GM12878 (cell line): ENCODE data around the gene BTBD9. TPM values are rescaled to one million over a fixed set of nuclear protein-coding genes. Genes with fewer than 3 reads are reported as not detected.

Experiments
- ATAC-seq: fragments of 200-7000 bp; cut with Tn5 transposase; 3 replicates; pipeline ENCODE4 v1.9.1; 2020; ENCODE audit warnings: mild to moderate bottlenecking, moderate library complexity
- BruUV-seq: library from RNA; stranded (reverse); fragments of 400-500 nt; replicated peaks from 2 replicates; lab custom pipeline; 2021; lab: Mats Ljungman, UMichigan
- CTCF ChIA-PET: fragments of 300-600 bp; sonication (Branson Sonifier 250); formaldehyde crosslinking; extraction: SDS; loops from one replicate; lab custom pipeline; 2021; ENCODE audit warnings: inconsistent platforms; lab: Yijun Ruan, JAX
- POLR2A ChIA-PET: fragments of 350-600 bp; formaldehyde crosslinking; extraction: SDS; loops from one replicate; lab custom pipeline; 2021; ENCODE audit warnings: inconsistent platforms; lab: Charles Lee
- RAD21 ChIA-PET: fragments of 300-600 bp; sonication (Branson Sonifier 250); formaldehyde crosslinking; loops from one replicate; lab custom pipeline; 2023; ENCODE audit warnings: antibody characterized with exemption; ENCODE audit not compliant: unreplicated experiment; lab: Charles Lee
- SMC1A ChIA-PET: fragments of 300-600 bp; sonication (Branson Sonifier 250); formaldehyde crosslinking; loops from one replicate; lab custom pipeline; 2023; ENCODE audit not compliant: unreplicated experiment, uncharacterized antibody; lab: Charles Lee
- DNase-seq: peaks from one replicate; pipeline ENCODE4 v3.0.0-alpha.2; 2011; ENCODE audit warnings: low read depth, low spot score
- FAIRE-seq: peaks from 3 replicates; lab custom pipeline; 2011; peaks lifted over from hg19 to GRCh38; lab: Jason Lieb, UNC
- H2AFZ ChIP-seq: 2 replicates; pipeline ENCODE4 v1.6.0; 2011; ENCODE audit warnings: low read depth, low read length, control low read depth; ENCODE audit not compliant: control insufficient read depth
- H3K27ac ChIP-seq: 2 replicates; pipeline ENCODE4 v1.5.1; 2011; ENCODE audit warnings: control low read depth; ENCODE audit not compliant: control insufficient read depth, insufficient read depth
- H3K27me3 ChIP-seq, 2 experiments: replicated peaks in 1 of 2; 2 replicates each; pipeline versions ENCODE4 v1.6.0 to v1.6.1; 2011; ENCODE audit warnings: low read length in 1 of 2; ENCODE audit not compliant: control insufficient read depth in 2 of 2, insufficient read depth in 2 of 2
- H3K36me3 ChIP-seq, 2 experiments: 2 replicates each; pipeline ENCODE4 v1.5.1; 2011; ENCODE audit warnings: low read length in 1 of 2; ENCODE audit not compliant: control insufficient read depth in 2 of 2, insufficient read depth in 2 of 2
- H3K4me1 ChIP-seq: 2 replicates; pipeline ENCODE4 v1.6.1; 2011; ENCODE audit warnings: mild to moderate bottlenecking, low read length, moderate library complexity, mixed read lengths; ENCODE audit not compliant: control insufficient read depth, insufficient read depth
- H3K4me2 ChIP-seq: 2 replicates; pipeline ENCODE4 v1.6.0; 2011; ENCODE audit warnings: control low read depth; ENCODE audit not compliant: control insufficient read depth, insufficient read depth
- H3K4me3 ChIP-seq: fragments of 200-600 bp; sonication (generic); 2 replicates; pipeline ENCODE4 v1.5.1; 2016
- H3K79me2 ChIP-seq: 2 replicates; pipeline ENCODE4 v1.6.0; 2011; ENCODE audit warnings: low read length; ENCODE audit not compliant: control insufficient read depth, insufficient read depth
- H3K9ac ChIP-seq: 2 replicates; pipeline ENCODE4 v1.8.0; 2011; ENCODE audit warnings: low read length, control low read depth, mixed read lengths; ENCODE audit not compliant: control insufficient read depth, insufficient read depth
- H3K9me3 ChIP-seq: replicated peaks from 3 replicates; pipeline ENCODE4 v1.5.1; 2011; ENCODE audit warnings: mild to moderate bottlenecking, low read length; ENCODE audit not compliant: control insufficient read depth, insufficient read depth
- H4K20me1 ChIP-seq: 2 replicates; pipeline ENCODE4 v1.6.0; 2011; ENCODE audit not compliant: control insufficient read depth, insufficient read depth
- BRCA1 ChIP-seq: IDR thresholded peaks from 2 replicates; pipeline ENCODE4 v1.6.1; 2011; ENCODE audit warnings: low read depth, low read length, improper control_type of control experiment
- ESRRA ChIP-seq: IDR thresholded peaks from 2 replicates; pipeline ENCODE4 v1.6.1; 2012; ENCODE audit warnings: mild to moderate bottlenecking, low read length, improper control_type of control experiment
- HDAC6 ChIP-seq: fragments of 200-600 bp; sonication (generic); IDR thresholded peaks from one replicate; pipeline ENCODE4 v1.8.0; 2017; ENCODE audit warnings: antibody characterized with exemption; ENCODE audit not compliant: unreplicated experiment
- IRF4 ChIP-seq: IDR thresholded peaks from 2 replicates; pipeline ENCODE4 v1.6.1; 2011; ENCODE audit warnings: low read depth, low read length
- LARP7 ChIP-seq: fragments of 450-650 bp; IDR thresholded peaks from 2 replicates; pipeline ENCODE4 v1.6.1; 2017; ENCODE audit warnings: mild to moderate bottlenecking
- MEF2A ChIP-seq: IDR thresholded peaks from 2 replicates; pipeline ENCODE4 v1.6.1; 2011; ENCODE audit warnings: low read depth, mild to moderate bottlenecking, low read length, moderate library complexity; ENCODE audit not compliant: insufficient read depth
- MXI1 ChIP-seq: fragments of 150-350 bp; IDR thresholded peaks from 2 replicates; pipeline ENCODE4 v1.6.1; 2011; ENCODE audit warnings: low read depth, mild to moderate bottlenecking, inconsistent platforms, low read length, improper control_type of control experiment
- NFXL1 ChIP-seq: fragments of 450-650 bp; IDR thresholded peaks from 2 replicates; pipeline ENCODE4 v1.6.1; 2017; ENCODE audit warnings: antibody characterized with exemption, mild to moderate bottlenecking, borderline replicate concordance
- PML ChIP-seq: IDR thresholded peaks from 2 replicates; pipeline ENCODE4 v1.6.1; 2012; ENCODE audit warnings: low read length, inconsistent platforms
- RB1 ChIP-seq: fragments of 450-650 bp; formaldehyde crosslinking; IDR thresholded peaks from 2 replicates; pipeline ENCODE4 v1.6.1; 2017; ENCODE audit warnings: mild to moderate bottlenecking, borderline replicate concordance
- SMC3 ChIP-seq: IDR thresholded peaks from 2 replicates; pipeline ENCODE4 v1.6.1; 2011; ENCODE audit warnings: low read length, improper control_type of control experiment, borderline replicate concordance
- STAT1 ChIP-seq: fragments of 450-650 bp; conservative IDR thresholded peaks from 2 replicates; pipeline ENCODE4 v1.6.1; 2014; ENCODE audit warnings: antibody characterized with exemption, mild to moderate bottlenecking
- TARDBP ChIP-seq: IDR thresholded peaks from 2 replicates; pipeline ENCODE4 v1.6.1; 2016; ENCODE audit warnings: borderline replicate concordance
- ZBED1 ChIP-seq: IDR thresholded peaks from 2 replicates; pipeline ENCODE4 v1.6.1; 2016; ENCODE audit warnings: borderline replicate concordance
- WGBS: methylation state at CpG from one replicate; pipeline ENCODE4 v1.1.6; 2016; ENCODE audit warnings: low lambda C conversion rate; ENCODE audit not compliant: insufficient replicate concordance, insufficient coverage; ENCODE audit errors: missing lambda C conversion rate; 5-methylcytosine and 5-hydroxymethylcytosine counted together
- in situ Hi-C: fragments of 300-500 bp; cut with MboI; formaldehyde crosslinking; loops from 9 replicates; pipeline ENCODE4 v1.14.3; 2018; ENCODE audit warnings: mixed read lengths
- intact Hi-C: fragments of 100-400 bp; cut with micrococcal nuclease; formaldehyde crosslinking; loops from one replicate; pipeline ENCODE4 v1.14.2; 2022; ENCODE audit not compliant: unreplicated experiment
- polyA plus RNA-seq, 11 experiments: library from polyadenylated mRNA; depleted of rRNA in 4 of 11; unstranded in 6 of 11; stranded (reverse) in 5 of 11; fragments of >200 nt; fragmentation: Nextera tagmentation in 4 of 11; fragmentation: Illumina TruSeq in 1 of 11; extraction: Ambion mirVana in 4 of 11; extraction: Trizol in 1 of 11; gene quantifications; 1 replicate in 1 of 11; 2 replicates in 10 of 11; pipeline versions ENCODE4 v1.2.1 to v1.2.3, GENCODE V29; 2011 to 2016; ENCODE audit warnings: inconsistent platforms in 2 of 11, missing spikeins in 2 of 11, low read depth in 1 of 11
- total RNA-seq, 4 experiments: library from RNA; depleted of rRNA in 3 of 4; stranded (reverse); fragments of >200 nt in 3 of 4; fragmentation: Illumina TruSeq in 1 of 4; extraction: Trizol in 1 of 4; gene quantifications; 2 replicates each; pipeline versions ENCODE4 v1.2.1 to v1.2.3, GENCODE V29; 2013 to 2021
- TF ChIP-seq, protein P1 (sequence below): fragments of 150-350 bp; IDR thresholded peaks from 2 replicates; pipeline ENCODE4 v1.6.1; 2014; ENCODE audit warnings: mild to moderate bottlenecking, low read depth, low read length
- TF ChIP-seq, protein P2 (sequence below): fragments of 450-650 bp; formaldehyde crosslinking; IDR thresholded peaks from 2 replicates; pipeline ENCODE4 v1.4.0; 2020; ENCODE audit warnings: mild to moderate bottlenecking, moderate library complexity

BTBD9 gene
- total and polyA plus RNA-seq, 10 of the 15 experiments (the other 5 are each of a cell fraction or from before 2014, with no cell fraction given): 0.22 to 8.6 (median 4.6) TPM

DNA sequence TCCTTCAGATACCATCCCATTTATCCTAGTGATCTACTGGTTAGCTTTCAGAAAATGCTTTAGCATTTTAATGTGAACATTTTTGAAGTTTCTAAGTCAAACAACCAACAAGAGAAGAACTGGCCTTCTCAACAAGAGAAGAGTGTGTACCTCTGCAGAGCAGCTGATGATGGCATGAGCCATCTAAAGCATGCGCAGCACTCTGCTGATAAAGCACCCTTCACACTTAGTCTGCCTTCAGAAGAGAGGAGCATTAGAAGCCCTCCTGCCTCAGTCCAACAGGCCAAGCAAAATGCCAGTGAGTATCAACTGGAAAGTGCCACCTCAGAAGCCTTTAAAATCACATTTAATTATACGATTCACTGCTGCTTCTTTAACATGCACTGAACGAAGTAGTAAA is 169.2 kb downstream of the BTBD9 start:
- no peaks in the 10 kb centered on the region for H4K20me1 ChIP-seq
- POLR2A ChIA-PET: interaction anchor here (0.6 kb wide), 1 partner anchor 153 kb away, joined by 3 read pairs; no protein-coding TSS in a partner anchor
- CTCF ChIA-PET: no interaction called here
- H3K9ac ChIP-seq: no peak overlapping the region
- no TSS peak for BruUV-seq
- ATAC-seq: no peak
- FAIRE-seq: no peak
- no peaks in the 10 kb centered on the region for H3K9me3 ChIP-seq
- no peaks in the 10 kb centered on the region for H3K27me3 ChIP-seq
- H2AFZ ChIP-seq: no peak overlapping the region
- H3K79me2 ChIP-seq: no peaks in the 10 kb centered on the region
- RAD21 ChIA-PET: no interaction called here
- no peaks in the 10 kb centered on the region for H3K36me3 ChIP-seq
- H3K4me2 ChIP-seq: no peak overlapping the region
- H3K4me3 ChIP-seq: no peak overlapping the region
- in situ Hi-C loops (no loop called here), intact Hi-C loops (no loop called here)
- no peak for TF ChIP-seq NFXL1
- no peak for TF ChIP-seq PML
- TF ChIP-seq LARP7: no peak
- TF ChIP-seq TARDBP: no peak
- TF ChIP-seq ESRRA: no peak
- no peak for TF ChIP-seq RB1
- TF ChIP-seq BRCA1: no peak
- no peak for TF ChIP-seq MEF2A
- TF ChIP-seq SMC3: no peak
- SMC1A ChIA-PET: no interaction called here
- DNase-seq: no peak
- H3K27ac ChIP-seq: no peak overlapping the region
- H3K4me1 ChIP-seq: no peaks in the 10 kb centered on the region
- WGBS: 92% methylated on average over 3 of the region's 3 CpGs

DNA sequence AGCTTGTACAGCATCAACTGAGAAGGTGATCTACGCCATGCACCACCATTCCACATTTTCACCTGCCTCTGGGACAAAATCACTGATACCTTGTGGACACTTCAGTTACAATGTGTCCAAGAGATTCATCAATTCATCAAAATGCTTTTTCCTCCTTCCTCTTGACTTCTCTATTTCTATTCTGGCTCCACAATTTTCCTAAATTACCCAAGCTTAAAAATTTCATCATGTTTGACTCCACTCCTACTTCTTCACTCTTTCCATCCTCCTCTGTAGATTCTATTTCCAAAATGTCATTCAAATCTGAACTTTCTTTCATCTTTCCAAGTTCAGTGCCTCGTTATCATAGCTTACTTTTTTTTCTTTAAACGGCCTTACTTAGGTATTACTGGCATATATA is 172.2 kb downstream of the BTBD9 start:
- H3K4me3 ChIP-seq: no peak overlapping the region
- H3K4me2 ChIP-seq: no peak overlapping the region
- no peak overlapping the region for H3K9ac ChIP-seq
- ChIA-PET SMC1A (interaction anchor here (0.6 kb wide), 1 partner anchor 13 kb away, joined by 3 read pairs; no protein-coding TSS in a partner anchor), POLR2A (no interaction called here), RAD21 (interaction anchor here (0.9 kb wide), 1 partner anchor 15 kb away, joined by 3 read pairs; no protein-coding TSS in a partner anchor), CTCF (interaction anchor here (0.7 to 2.0 kb wide), 4 partner anchors 10 to 247 kb away, joined by 3 to 10 read pairs (median 4); no protein-coding TSS in a partner anchor)
- no peaks in the 10 kb centered on the region for H3K27me3 ChIP-seq
- no peak for ATAC-seq
- H3K79me2 ChIP-seq: no peaks in the 10 kb centered on the region
- H4K20me1 ChIP-seq: no peaks in the 10 kb centered on the region
- in situ Hi-C loops (no loop called here), intact Hi-C loops (no loop called here)
- no peak for FAIRE-seq
- H2AFZ ChIP-seq: no peak overlapping the region
- no peaks in the 10 kb centered on the region for H3K4me1 ChIP-seq
- DNase-seq: no peak
- no peaks in the 10 kb centered on the region for H3K36me3 ChIP-seq
- BruUV-seq: no TSS peak
- H3K27ac ChIP-seq: no peak overlapping the region
- 86% methylated on average over 3 of the region's 3 CpGs for WGBS
- H3K9me3 ChIP-seq: no peaks in the 10 kb centered on the region; the same call in 2 of the 3 replicates
- TF ChIP-seq, protein P1, sequence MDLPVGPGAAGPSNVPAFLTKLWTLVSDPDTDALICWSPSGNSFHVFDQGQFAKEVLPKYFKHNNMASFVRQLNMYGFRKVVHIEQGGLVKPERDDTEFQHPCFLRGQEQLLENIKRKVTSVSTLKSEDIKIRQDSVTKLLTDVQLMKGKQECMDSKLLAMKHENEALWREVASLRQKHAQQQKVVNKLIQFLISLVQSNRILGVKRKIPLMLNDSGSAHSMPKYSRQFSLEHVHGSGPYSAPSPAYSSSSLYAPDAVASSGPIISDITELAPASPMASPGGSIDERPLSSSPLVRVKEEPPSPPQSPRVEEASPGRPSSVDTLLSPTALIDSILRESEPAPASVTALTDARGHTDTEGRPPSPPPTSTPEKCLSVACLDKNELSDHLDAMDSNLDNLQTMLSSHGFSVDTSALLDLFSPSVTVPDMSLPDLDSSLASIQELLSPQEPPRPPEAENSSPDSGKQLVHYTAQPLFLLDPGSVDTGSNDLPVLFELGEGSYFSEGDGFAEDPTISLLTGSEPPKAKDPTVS: no peak
- no peak for TF ChIP-seq MXI1
- TF ChIP-seq, protein P2, sequence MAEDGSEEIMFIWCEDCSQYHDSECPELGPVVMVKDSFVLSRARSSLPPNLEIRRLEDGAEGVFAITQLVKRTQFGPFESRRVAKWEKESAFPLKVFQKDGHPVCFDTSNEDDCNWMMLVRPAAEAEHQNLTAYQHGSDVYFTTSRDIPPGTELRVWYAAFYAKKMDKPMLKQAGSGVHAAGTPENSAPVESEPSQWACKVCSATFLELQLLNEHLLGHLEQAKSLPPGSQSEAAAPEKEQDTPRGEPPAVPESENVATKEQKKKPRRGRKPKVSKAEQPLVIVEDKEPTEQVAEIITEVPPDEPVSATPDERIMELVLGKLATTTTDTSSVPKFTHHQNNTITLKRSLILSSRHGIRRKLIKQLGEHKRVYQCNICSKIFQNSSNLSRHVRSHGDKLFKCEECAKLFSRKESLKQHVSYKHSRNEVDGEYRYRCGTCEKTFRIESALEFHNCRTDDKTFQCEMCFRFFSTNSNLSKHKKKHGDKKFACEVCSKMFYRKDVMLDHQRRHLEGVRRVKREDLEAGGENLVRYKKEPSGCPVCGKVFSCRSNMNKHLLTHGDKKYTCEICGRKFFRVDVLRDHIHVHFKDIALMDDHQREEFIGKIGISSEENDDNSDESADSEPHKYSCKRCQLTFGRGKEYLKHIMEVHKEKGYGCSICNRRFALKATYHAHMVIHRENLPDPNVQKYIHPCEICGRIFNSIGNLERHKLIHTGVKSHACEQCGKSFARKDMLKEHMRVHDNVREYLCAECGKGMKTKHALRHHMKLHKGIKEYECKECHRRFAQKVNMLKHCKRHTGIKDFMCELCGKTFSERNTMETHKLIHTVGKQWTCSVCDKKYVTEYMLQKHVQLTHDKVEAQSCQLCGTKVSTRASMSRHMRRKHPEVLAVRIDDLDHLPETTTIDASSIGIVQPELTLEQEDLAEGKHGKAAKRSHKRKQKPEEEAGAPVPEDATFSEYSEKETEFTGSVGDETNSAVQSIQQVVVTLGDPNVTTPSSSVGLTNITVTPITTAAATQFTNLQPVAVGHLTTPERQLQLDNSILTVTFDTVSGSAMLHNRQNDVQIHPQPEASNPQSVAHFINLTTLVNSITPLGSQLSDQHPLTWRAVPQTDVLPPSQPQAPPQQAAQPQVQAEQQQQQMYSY (CRISPR knock-in tag): no peak
- TF ChIP-seq HDAC6: no peak
- no peak for TF ChIP-seq IRF4
- no peak for TF ChIP-seq STAT1
- no peak for TF ChIP-seq ZBED1
